ENCODE measurements around the gene UBE2R2. TPM values are rescaled to one million over a fixed set of nuclear protein-coding genes. Genes with fewer than 3 reads are reported as not detected.

Gene UBE2R2
- polyA plus RNA-seq, 1 donor from 2014 or later = 45.0 TPM

GRCh38 chr9:33917036-33917435, 100.1 kb downstream of the UBE2R2 start:
- Histone ChIP-seq H3K27me3 (ENCODE audit: insufficient read depth, low read depth, low read length) (no peaks in the 10 kb centered on the region), H4K20me1 (ENCODE audit: insufficient read depth) (no peaks in the 10 kb centered on the region), H3K36me3 (ENCODE audit: insufficient read depth, low read length) (peaks cover 15% of the 10 kb centered on the region), H3K79me2 (replicated peaks; ENCODE audit: insufficient read depth, low read length) (peaks cover 11% of the 10 kb centered on the region), H3K9ac (ENCODE audit: low read length) (no peak overlapping the region), H3K4me2 (ENCODE audit: low read length) (no peak overlapping the region), H3K27ac (ENCODE audit: low read length) (no peak overlapping the region), H3K4me3 (ENCODE audit: low read length) (no peak overlapping the region), H2AFZ (ENCODE audit: low read depth, low read length) (no peak overlapping the region), H3F3A (ENCODE audit: insufficient read depth, low read length, poor library complexity, severe bottlenecking) (no peaks in the 10 kb centered on the region), H3K9me2 (ENCODE audit: insufficient read depth, low read length) (no peaks in the 10 kb centered on the region), H3K9me3 (ENCODE audit: low read length) (no peaks in the 10 kb centered on the region)
- TF ChIP-seq MXI1 (conservative IDR thresholded peaks at IDR 0.05; ENCODE audit: poor library complexity, severe bottlenecking) (no peak), TAF1 (IDR thresholded peaks at IDR 0.05; ENCODE audit: low read depth) (no peak), POLR2AphosphoS5 (IDR thresholded peaks at IDR 0.05) (no peak), EP300 (conservative IDR thresholded peaks at IDR 0.05; ENCODE audit: poor library complexity, severe bottlenecking) (no peak), SMC3 (conservative IDR thresholded peaks at IDR 0.05; ENCODE audit: poor library complexity) (no peak), RAD21 (conservative IDR thresholded peaks at IDR 0.05) (no peak), EZH2 (IDR thresholded peaks at IDR 0.05; ENCODE audit: borderline replicate concordance, insufficient read depth, low read length, poor library complexity, severe bottlenecking) (no peak)
- TF ChIP-seq, protein P1, sequence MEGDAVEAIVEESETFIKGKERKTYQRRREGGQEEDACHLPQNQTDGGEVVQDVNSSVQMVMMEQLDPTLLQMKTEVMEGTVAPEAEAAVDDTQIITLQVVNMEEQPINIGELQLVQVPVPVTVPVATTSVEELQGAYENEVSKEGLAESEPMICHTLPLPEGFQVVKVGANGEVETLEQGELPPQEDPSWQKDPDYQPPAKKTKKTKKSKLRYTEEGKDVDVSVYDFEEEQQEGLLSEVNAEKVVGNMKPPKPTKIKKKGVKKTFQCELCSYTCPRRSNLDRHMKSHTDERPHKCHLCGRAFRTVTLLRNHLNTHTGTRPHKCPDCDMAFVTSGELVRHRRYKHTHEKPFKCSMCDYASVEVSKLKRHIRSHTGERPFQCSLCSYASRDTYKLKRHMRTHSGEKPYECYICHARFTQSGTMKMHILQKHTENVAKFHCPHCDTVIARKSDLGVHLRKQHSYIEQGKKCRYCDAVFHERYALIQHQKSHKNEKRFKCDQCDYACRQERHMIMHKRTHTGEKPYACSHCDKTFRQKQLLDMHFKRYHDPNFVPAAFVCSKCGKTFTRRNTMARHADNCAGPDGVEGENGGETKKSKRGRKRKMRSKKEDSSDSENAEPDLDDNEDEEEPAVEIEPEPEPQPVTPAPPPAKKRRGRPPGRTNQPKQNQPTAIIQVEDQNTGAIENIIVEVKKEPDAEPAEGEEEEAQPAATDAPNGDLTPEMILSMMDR (IDR thresholded peaks at IDR 0.05; ENCODE audit: poor library complexity, severe bottlenecking) = no peak
- TF ChIP-seq, protein P2, sequence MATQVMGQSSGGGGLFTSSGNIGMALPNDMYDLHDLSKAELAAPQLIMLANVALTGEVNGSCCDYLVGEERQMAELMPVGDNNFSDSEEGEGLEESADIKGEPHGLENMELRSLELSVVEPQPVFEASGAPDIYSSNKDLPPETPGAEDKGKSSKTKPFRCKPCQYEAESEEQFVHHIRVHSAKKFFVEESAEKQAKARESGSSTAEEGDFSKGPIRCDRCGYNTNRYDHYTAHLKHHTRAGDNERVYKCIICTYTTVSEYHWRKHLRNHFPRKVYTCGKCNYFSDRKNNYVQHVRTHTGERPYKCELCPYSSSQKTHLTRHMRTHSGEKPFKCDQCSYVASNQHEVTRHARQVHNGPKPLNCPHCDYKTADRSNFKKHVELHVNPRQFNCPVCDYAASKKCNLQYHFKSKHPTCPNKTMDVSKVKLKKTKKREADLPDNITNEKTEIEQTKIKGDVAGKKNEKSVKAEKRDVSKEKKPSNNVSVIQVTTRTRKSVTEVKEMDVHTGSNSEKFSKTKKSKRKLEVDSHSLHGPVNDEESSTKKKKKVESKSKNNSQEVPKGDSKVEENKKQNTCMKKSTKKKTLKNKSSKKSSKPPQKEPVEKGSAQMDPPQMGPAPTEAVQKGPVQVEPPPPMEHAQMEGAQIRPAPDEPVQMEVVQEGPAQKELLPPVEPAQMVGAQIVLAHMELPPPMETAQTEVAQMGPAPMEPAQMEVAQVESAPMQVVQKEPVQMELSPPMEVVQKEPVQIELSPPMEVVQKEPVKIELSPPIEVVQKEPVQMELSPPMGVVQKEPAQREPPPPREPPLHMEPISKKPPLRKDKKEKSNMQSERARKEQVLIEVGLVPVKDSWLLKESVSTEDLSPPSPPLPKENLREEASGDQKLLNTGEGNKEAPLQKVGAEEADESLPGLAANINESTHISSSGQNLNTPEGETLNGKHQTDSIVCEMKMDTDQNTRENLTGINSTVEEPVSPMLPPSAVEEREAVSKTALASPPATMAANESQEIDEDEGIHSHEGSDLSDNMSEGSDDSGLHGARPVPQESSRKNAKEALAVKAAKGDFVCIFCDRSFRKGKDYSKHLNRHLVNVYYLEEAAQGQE (IDR thresholded peaks at IDR 0.05; ENCODE audit: borderline replicate concordance) = no peak

DNA sequence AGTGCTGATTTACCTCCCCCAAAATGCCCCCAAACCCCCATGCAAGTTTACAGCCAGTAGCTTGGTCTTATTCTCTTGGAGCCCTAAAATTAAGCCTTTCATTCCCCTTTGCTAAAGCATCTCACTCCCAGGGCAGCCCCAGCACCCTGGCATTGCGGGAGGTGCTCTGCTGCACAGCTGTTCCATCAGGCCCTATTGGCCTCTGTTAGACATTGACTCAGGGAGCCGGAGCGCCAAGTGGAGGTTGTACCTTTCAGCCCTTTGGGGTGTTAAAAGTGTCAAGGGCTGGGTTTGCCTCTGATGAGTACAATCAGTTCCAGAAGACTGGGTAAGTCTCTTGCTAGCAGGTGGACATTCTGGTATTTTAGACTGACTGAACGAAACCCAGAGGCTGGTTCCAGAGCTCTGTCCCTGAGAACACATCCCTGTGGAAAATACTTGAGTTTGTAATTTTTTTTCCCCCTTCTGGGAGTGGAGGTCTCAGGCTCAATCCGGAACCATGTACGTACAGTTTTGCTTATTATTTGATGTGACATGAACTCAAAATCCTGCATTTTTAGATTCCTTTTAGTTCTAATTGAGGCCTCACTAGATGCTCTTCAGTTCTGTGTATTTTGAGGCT, 102.4 kb downstream of the UBE2R2 start:
- H3K79me2 ChIP-seq (replicated peaks; ENCODE audit: insufficient read depth, low read length) = peaks cover 3% of the 10 kb centered on the region
- no peaks in the 10 kb centered on the region for H4K20me1 ChIP-seq (ENCODE audit: insufficient read depth)
- no peak overlapping the region for H3K27ac ChIP-seq (ENCODE audit: low read length)

More for the DNA sequence above, 102.4 kb downstream of the UBE2R2 start:
- Histone ChIP-seq H3K36me3 (ENCODE audit: insufficient read depth, low read length) (peaks cover 15% of the 10 kb centered on the region), H3K27me3 (ENCODE audit: insufficient read depth, low read depth, low read length) (no peaks in the 10 kb centered on the region), H3K4me2 (ENCODE audit: low read length) (no peak overlapping the region), H2AFZ (ENCODE audit: low read depth, low read length) (no peak overlapping the region), H3K4me3 (ENCODE audit: low read length) (no peak overlapping the region), H3K9me3 (ENCODE audit: low read length) (no peaks in the 10 kb centered on the region), H3K9me2 (ENCODE audit: insufficient read depth, low read length) (no peaks in the 10 kb centered on the region), H3K9ac (ENCODE audit: low read length) (no peak overlapping the region), H3F3A (ENCODE audit: insufficient read depth, low read length, poor library complexity, severe bottlenecking) (no peaks in the 10 kb centered on the region)
- TF ChIP-seq RAD21 (conservative IDR thresholded peaks at IDR 0.05) (no peak), POLR2AphosphoS5 (IDR thresholded peaks at IDR 0.05) (no peak), EP300 (conservative IDR thresholded peaks at IDR 0.05; ENCODE audit: poor library complexity, severe bottlenecking) (no peak), TAF1 (IDR thresholded peaks at IDR 0.05; ENCODE audit: low read depth) (no peak), SMC3 (conservative IDR thresholded peaks at IDR 0.05; ENCODE audit: poor library complexity) (no peak), EZH2 (IDR thresholded peaks at IDR 0.05; ENCODE audit: borderline replicate concordance, insufficient read depth, low read length, poor library complexity, severe bottlenecking) (no peak), MXI1 (conservative IDR thresholded peaks at IDR 0.05; ENCODE audit: poor library complexity, severe bottlenecking) (no peak)
- TF ChIP-seq, protein P1 (IDR thresholded peaks at IDR 0.05; ENCODE audit: poor library complexity, severe bottlenecking) = no peak
- TF ChIP-seq, protein P2 (IDR thresholded peaks at IDR 0.05; ENCODE audit: borderline replicate concordance) = no peak

Measured in neural cell (in vitro differentiated cells).